Activated CD8-positive, alpha-beta memory T cell treated with anti-CD3 and anti-CD28 coated beads for 24 hours (primary cell): Measurements from ENCODE around the gene OR2F1.
"Not testable (repeated sequence)": the region's sequence is repeated elsewhere in the genome, so short reads cannot be mapped to it uniquely, and the experiment has no call there.

Source experiments
- DNase-seq: peaks from one replicate; pipeline ENCODE4 v3.0.0-alpha.2; 2020

The OR2F1 gene

GRCh38 chr7:143958781-143959180, 4.1 kb downstream of the OR2F1 start:
- DNase-seq: no peak

- DNase-seq: no peak
These were observed 6.4 kb downstream of the OR2F1 start for GRCh38 chr7:143960813-143961610.

- DNase-seq: no peak
These were observed 10.6 kb downstream of the OR2F1 start for GRCh38 chr7:143965280-143965679.

GRCh38 chr7:143967398-143967797, 12.8 kb downstream of the OR2F1 start:
- no peak for DNase-seq

- no peak for DNase-seq
These were observed 19.3 kb downstream of the OR2F1 start for GRCh38 chr7:143973870-143974416.

GRCh38 chr7:143974459-143974858, 19.8 kb downstream of the OR2F1 start:
- no peak for DNase-seq

- DNase-seq: no peak
These were observed 21.0 kb downstream of the OR2F1 start for GRCh38 chr7:143975617-143976016.

GRCh38 chr7:143978585-143978984, 23.9 kb downstream of the OR2F1 start:
- DNase-seq: no peak

- no peak for DNase-seq
These were observed 24.7 kb downstream of the OR2F1 start for GRCh38 chr7:143979359-143979758.

- DNase-seq: no peak
These were observed 25.4 kb downstream of the OR2F1 start for GRCh38 chr7:143979998-143980397.

GRCh38 chr7:143980746-143981510, 26.3 kb downstream of the OR2F1 start:
- no peak for DNase-seq

- no peak for DNase-seq
These were observed 29.3 kb downstream of the OR2F1 start for GRCh38 chr7:143983960-143984359.

GRCh38 chr7:143987513-143987912, 32.9 kb downstream of the OR2F1 start:
- no peak for DNase-seq

- no peak for DNase-seq
These were observed 34.5 kb downstream of the OR2F1 start for GRCh38 chr7:143988976-143989745.

GRCh38 chr7:143992670-143993069, 38.0 kb downstream of the OR2F1 start:
- no peak for DNase-seq

GRCh38 chr7:143993924-143994323, 39.3 kb downstream of the OR2F1 start:
- DNase-seq: no peak

GRCh38 chr7:144000020-144000419, 45.4 kb downstream of the OR2F1 start, which contains the start of gene OR6B1:
OR6B1 (plus strand) TSS chr7:144000320; CDS start chr7:144003997, 3,677 bp downstream.
- DNase-seq: no peak

GRCh38 chr7:144001543-144001942, 46.9 kb downstream of the OR2F1 start:
- DNase-seq: no peak

- DNase-seq: no peak
These were observed 50.1 kb downstream of the OR2F1 start for GRCh38 chr7:144004703-144005102.

- DNase-seq: no peak
These were observed 51.5 kb downstream of the OR2F1 start for GRCh38 chr7:144006029-144006691.

GRCh38 chr7:144006692-144007042, 52.0 kb downstream of the OR2F1 start:
- no peak for DNase-seq

- DNase-seq: no peak
These were observed 54.7 kb downstream of the OR2F1 start for GRCh38 chr7:144009361-144009760.

- DNase-seq: not testable (repeated sequence)
These were observed 55.4 kb downstream of the OR2F1 start for GRCh38 chr7:144010061-144010460.
